Activated T-cell treated with anti-CD3 and anti-CD28 coated beads, Interleukin-2, amount 50 U/mL, for 4 hours (primary cell): Measurements from ENCODE around the gene MAMDC2. TPM values are rescaled to one million over a fixed set of nuclear protein-coding genes. Genes with fewer than 3 reads are reported as not detected.

Experiments
- ATAC-seq, 2 donors: fragments of 200-7000 bp; cut with Tn5 transposase; one replicate each; pipeline ENCODE4 v1.10.0; 2021
- DNase-seq: peaks from one replicate; pipeline ENCODE4 v3.0.0-alpha.2; 2020
- H3K27me3 Mint-ChIP-seq: one replicate; pipeline ENCODE4 v1.8.0; 2021; ENCODE audit warnings: low read depth, mixed read lengths
- H3K36me3 Mint-ChIP-seq: one replicate; pipeline ENCODE4 v1.8.0; 2022; ENCODE audit warnings: mixed read lengths; ENCODE audit not compliant: insufficient read depth
- H3K4me1 Mint-ChIP-seq: one replicate; pipeline ENCODE4 v1.8.0; 2021; ENCODE audit warnings: low read depth, mixed read lengths
- H3K4me3 Mint-ChIP-seq: one replicate; pipeline ENCODE4 v1.8.0; 2021; ENCODE audit warnings: mild to moderate bottlenecking, moderate library complexity, mixed read lengths
- H3K9me3 Mint-ChIP-seq: one replicate; pipeline ENCODE4 v1.8.0; 2021; ENCODE audit warnings: mixed read lengths
- total RNA-seq, 3 donors: library from RNA; stranded (reverse); gene quantifications; one replicate each; pipeline ENCODE4 v1.2.1, GENCODE V29; 2021

MAMDC2 gene
- total RNA-seq, 3 donors from 2014 or later, result not detected

- H3K4me3 Mint-ChIP-seq, result no peak overlapping the region
- no peak for DNase-seq
- no peaks in the 10 kb centered on the region for H3K36me3 Mint-ChIP-seq
- H3K27me3 Mint-ChIP-seq, result no peaks in the 10 kb centered on the region
- H3K9me3 Mint-ChIP-seq, result no peaks in the 10 kb centered on the region
- no peaks in the 10 kb centered on the region for H3K4me1 Mint-ChIP-seq
- no peak for ATAC-seq
Measured at GRCh38 chr9:70134360-70134759, 90.7 kb downstream of the MAMDC2 start.

DNA sequence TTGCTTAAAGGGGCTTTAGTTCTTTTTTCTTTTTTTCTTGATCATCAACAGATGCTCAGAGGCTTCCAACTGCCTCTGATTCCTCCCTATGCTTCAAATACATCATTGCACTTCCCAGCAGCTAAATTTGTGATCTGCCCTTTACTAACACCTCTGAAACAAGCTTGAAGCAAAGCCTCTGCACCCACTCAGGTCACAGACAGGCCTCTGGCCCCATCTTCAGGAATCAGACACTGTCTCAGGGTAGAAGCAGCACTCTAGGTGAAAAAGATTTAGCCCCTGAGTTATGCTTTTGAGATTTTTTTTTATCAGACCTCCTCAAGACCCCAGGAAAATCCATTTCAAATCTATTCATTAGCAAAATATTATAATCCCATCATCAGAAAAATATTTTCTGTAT is 91.5 kb downstream of the MAMDC2 start:
- ATAC-seq (no peak), DNase-seq (no peak)
- H3K4me3 Mint-ChIP-seq, result no peak overlapping the region
- no peaks in the 10 kb centered on the region for H3K27me3 Mint-ChIP-seq
- H3K36me3 Mint-ChIP-seq, result no peaks in the 10 kb centered on the region
- no peaks in the 10 kb centered on the region for H3K4me1 Mint-ChIP-seq
- H3K9me3 Mint-ChIP-seq, result no peaks in the 10 kb centered on the region

DNA sequence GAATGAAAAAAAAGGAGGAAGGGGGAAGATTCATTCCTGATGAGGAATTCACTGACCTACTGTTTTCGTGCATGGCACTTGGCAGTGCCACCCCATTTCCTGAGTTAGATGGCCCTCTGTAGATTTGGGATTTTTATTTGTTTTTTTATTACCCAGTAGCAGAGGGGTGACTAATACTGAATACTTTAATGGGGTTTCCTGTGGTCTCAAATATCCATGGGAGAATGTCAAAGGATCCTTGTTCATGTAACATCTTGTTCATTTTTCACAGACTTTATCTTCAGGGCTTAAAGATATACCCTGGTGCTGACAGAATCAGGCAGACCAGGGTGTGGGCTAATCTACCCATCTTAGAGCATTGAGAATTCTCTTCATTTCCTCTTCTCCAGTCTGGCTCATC is 93.0 kb downstream of the MAMDC2 start:
- H3K27me3 Mint-ChIP-seq, result no peaks in the 10 kb centered on the region
- H3K36me3 Mint-ChIP-seq, result no peaks in the 10 kb centered on the region
- H3K4me3 Mint-ChIP-seq, result no peak overlapping the region
- no peaks in the 10 kb centered on the region for H3K9me3 Mint-ChIP-seq
- ATAC-seq (no peak), DNase-seq (no peak)
- no peaks in the 10 kb centered on the region for H3K4me1 Mint-ChIP-seq

DNA sequence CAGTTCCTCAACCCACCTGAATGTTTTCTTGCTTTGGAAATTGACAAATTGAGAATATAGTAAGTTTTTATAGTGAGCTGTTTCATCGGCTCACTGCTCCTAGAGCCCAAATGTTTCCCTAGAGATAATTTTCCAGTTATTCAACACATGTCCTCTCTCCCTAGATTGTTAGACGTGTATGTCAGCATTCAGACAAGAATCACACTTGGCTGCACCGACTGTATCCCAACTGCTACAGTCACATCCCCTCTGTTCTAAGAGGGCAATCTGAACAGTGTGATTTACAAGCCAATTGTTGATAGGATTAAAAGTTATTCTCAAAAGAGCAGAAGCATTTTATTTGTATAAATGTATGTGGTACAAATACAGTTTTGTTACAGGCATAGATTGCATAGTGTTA is 93.9 kb downstream of the MAMDC2 start:
- Mint-ChIP-seq H3K9me3 (no peaks in the 10 kb centered on the region), H3K36me3 (no peaks in the 10 kb centered on the region), H3K27me3 (no peaks in the 10 kb centered on the region), H3K4me3 (no peak overlapping the region), H3K4me1 (no peaks in the 10 kb centered on the region)
- DNase-seq (no peak), ATAC-seq (no peak)

GRCh38 chr9:70142101-70142500 is 98.5 kb downstream of the MAMDC2 start:
- ATAC-seq, result no peak

DNA sequence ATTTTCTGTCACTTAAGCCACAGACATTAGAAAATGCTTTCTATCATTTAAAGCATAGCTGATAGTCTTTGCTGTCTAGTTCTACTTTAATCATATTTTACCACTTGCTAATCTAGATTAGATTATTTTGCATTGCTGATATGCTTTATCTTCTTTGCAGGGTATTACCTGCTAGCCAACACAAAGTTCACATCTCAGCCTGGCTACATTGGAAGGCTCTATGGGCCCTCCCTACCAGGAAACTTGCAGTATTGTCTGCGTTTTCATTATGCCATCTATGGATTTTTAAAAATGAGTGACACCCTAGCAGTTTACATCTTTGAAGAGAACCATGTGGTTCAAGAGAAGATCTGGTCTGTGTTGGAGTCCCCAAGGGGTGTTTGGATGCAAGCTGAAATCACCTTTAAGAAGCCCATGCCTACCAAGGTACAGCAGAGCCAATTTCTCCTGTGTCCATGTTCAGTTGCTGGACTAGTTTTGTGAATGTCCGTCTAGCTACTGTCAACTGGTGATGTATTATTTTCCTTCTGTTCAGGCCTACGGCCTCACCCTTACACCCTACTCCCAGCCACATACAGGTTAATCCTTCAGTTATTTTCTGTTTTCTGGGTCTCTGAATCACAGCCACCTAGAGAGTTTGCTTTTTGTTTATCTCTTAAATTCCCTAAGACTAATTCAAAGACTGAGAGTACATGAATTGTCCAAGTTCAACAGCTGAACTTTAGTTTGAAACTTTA is 99.9 kb downstream of the MAMDC2 start:
- H3K27me3 Mint-ChIP-seq, result peaks cover 2% of the 10 kb centered on the region
- H3K4me1 Mint-ChIP-seq, result no peaks in the 10 kb centered on the region
- ATAC-seq (no peak), DNase-seq (no peak)
- no peak overlapping the region for H3K4me3 Mint-ChIP-seq
- no peaks in the 10 kb centered on the region for H3K9me3 Mint-ChIP-seq
- H3K36me3 Mint-ChIP-seq, result no peaks in the 10 kb centered on the region

More at GRCh38 chr9:70142101-70142500, 98.5 kb downstream of the MAMDC2 start:
- no peak overlapping the region for H3K4me3 Mint-ChIP-seq
- no peaks in the 10 kb centered on the region for H3K9me3 Mint-ChIP-seq
- DNase-seq, result no peak
- no peaks in the 10 kb centered on the region for H3K4me1 Mint-ChIP-seq
- H3K27me3 Mint-ChIP-seq, result peaks cover 2% of the 10 kb centered on the region
- H3K36me3 Mint-ChIP-seq, result no peaks in the 10 kb centered on the region

DNA sequence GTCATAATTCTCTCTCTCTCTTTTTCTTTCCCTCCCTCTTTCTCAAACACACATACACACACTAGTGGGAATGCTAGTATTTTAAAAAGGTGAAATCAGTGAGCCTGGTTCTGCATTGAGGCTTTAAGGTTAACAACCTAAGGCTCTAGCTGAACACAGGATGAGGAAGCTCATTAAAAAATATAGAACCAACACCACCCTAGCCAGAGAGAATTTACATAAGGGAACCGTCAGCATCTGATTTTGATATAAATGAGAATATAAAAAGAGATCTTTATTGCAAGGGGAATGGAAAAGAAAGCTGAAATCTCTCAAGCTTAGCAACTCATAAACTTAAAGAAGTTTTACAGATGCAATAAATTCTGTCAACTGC is 100.5 kb downstream of the MAMDC2 start:
- Mint-ChIP-seq H3K9me3 (no peaks in the 10 kb centered on the region), H3K36me3 (no peaks in the 10 kb centered on the region), H3K4me3 (no peak overlapping the region), H3K4me1 (no peaks in the 10 kb centered on the region), H3K27me3 (peaks cover 2% of the 10 kb centered on the region)
- DNase-seq, result no peak
- no peak for ATAC-seq

- ATAC-seq (no peak), DNase-seq (no peak)
- no peaks in the 10 kb centered on the region for H3K9me3 Mint-ChIP-seq
- no peak overlapping the region for H3K4me3 Mint-ChIP-seq
- H3K36me3 Mint-ChIP-seq, result no peaks in the 10 kb centered on the region
- no peaks in the 10 kb centered on the region for H3K4me1 Mint-ChIP-seq
- H3K27me3 Mint-ChIP-seq, result peaks cover 2% of the 10 kb centered on the region
Measured at GRCh38 chr9:70145981-70146380, 102.3 kb downstream of the MAMDC2 start.

- no peak overlapping the region for H3K4me3 Mint-ChIP-seq
- no peaks in the 10 kb centered on the region for H3K36me3 Mint-ChIP-seq
- H3K9me3 Mint-ChIP-seq, result no peaks in the 10 kb centered on the region
- H3K4me1 Mint-ChIP-seq, result no peaks in the 10 kb centered on the region
- DNase-seq (no peak), ATAC-seq (no peak)
- H3K27me3 Mint-ChIP-seq, result peaks cover 2% of the 10 kb centered on the region
Measured at GRCh38 chr9:70147196-70147595, 103.5 kb downstream of the MAMDC2 start.

DNA sequence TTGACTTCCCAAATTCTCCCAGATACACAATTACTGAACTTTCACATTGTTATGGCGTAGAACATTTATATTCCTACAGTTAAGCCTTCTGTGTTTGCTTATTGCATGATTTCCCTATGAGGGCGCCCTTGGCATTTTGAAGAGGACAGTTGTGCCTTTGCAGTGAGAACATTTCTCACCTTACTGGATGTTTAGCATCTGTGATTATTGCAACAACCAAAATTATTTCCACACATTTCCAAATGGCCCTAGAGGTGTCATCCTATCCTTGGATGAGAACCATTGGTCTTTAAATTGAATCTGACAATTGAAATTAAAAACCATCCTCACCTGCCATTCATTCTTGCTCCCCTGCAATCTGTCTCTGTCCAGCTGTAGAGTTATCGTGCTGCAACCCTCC is 104.0 kb downstream of the MAMDC2 start:
- ATAC-seq (no peak), DNase-seq (no peak)
- no peaks in the 10 kb centered on the region for H3K9me3 Mint-ChIP-seq
- H3K4me1 Mint-ChIP-seq, result no peaks in the 10 kb centered on the region
- H3K27me3 Mint-ChIP-seq, result peaks cover 2% of the 10 kb centered on the region
- H3K36me3 Mint-ChIP-seq, result no peaks in the 10 kb centered on the region
- H3K4me3 Mint-ChIP-seq, result no peak overlapping the region

DNA sequence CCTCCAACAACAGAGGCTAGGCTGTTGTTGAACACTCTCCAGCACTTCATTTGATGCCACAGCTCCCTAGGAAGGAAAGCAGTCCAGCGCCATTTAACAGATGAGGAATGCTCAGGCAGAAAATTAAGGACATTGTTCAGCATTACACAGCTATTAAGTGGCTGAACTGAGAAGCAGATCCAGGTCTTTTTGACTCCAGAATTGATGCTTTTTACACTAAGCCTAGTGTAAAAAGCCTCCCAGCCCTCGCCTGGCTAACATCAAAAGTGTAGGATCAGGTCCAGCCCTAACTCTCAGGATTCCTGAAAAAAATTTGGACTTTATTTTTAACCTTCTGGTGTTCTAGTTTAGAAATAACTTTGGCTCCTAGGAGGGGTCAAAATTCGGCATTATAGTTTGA is 108.7 kb downstream of the MAMDC2 start:
- no peaks in the 10 kb centered on the region for H3K36me3 Mint-ChIP-seq
- H3K4me3 Mint-ChIP-seq, result no peak overlapping the region
- DNase-seq, result no peak
- H3K27me3 Mint-ChIP-seq, result peaks cover 15% of the 10 kb centered on the region
- no peaks in the 10 kb centered on the region for H3K9me3 Mint-ChIP-seq
- no peaks in the 10 kb centered on the region for H3K4me1 Mint-ChIP-seq
- no peak for ATAC-seq

DNA sequence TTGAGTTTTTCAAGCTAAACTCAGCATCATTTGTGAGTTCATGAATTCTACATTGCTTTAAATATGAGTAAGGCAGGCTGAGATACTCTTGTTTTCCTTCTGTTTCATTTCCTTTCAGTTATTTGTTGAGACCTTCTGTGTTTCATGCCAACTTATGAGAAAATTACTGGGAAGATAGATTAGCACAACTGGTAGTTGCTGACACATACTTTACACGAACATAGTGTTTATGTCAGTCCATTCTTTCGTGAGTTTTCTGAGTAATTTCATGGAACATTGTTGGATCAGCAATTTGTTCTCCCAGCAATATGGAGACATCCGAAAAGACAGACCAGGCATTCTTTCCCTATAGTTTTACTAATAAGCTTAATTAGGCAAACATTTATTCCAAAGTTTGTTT is 113.1 kb downstream of the MAMDC2 start:
- peaks cover 17% of the 10 kb centered on the region for H3K27me3 Mint-ChIP-seq
- no peaks in the 10 kb centered on the region for H3K4me1 Mint-ChIP-seq

GRCh38 chr9:70159630-70160029 is 116.0 kb downstream of the MAMDC2 start:
- H3K4me3 Mint-ChIP-seq, result no peak overlapping the region
- H3K9me3 Mint-ChIP-seq, result no peaks in the 10 kb centered on the region
- no peak for DNase-seq
- H3K36me3 Mint-ChIP-seq, result no peaks in the 10 kb centered on the region
- no peak for ATAC-seq
- peaks cover 16% of the 10 kb centered on the region for H3K27me3 Mint-ChIP-seq
- H3K4me1 Mint-ChIP-seq, result no peaks in the 10 kb centered on the region

More for the DNA sequence above, 113.1 kb downstream of the MAMDC2 start:
- Mint-ChIP-seq H3K9me3 (no peaks in the 10 kb centered on the region), H3K36me3 (no peaks in the 10 kb centered on the region), H3K4me3 (no peak overlapping the region)
- ATAC-seq, result no peak
- DNase-seq, result no peak

DNA sequence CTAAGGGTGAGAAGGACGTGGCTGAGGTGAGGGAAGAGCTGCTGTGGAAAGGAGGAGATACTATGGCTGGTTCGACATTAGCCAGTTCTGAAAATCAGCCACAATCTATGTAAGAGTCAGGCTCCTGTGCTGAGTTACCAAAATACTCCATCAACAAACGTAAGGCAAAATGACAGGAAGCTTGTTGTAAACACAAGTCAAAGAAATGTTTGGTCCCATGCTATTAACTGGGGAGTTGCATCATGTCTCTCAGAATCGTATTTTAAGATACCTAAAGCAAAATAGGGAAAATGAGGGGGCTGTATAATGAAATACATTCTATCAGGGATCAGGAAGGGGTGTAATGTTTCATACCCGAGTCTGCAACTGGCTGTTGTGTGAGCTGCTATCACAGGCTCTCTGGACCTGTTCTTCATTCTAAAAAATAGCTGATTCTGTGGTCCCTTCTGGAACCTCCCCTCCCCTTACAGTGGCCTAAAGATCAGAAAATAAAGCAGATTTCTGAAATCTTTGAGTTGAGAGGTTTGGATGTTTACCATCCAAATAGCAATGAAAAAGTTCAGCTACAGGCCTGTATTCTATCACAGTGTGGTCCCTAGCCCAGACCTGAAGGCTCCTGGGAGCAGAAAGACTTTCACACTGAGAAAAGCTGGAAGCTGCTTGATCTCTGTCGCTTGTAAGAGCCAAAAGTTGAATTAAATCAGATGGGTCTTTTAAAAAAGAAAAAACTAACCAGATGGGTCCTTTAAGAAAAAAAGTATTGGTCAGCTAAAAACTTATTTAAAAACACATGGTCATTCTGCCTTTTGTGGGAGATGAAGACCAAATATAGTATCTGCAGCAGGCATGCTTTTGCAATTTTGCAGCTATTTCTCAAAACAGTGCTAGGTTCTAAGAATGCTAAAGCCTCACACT is 117.3 kb downstream of the MAMDC2 start:
- Mint-ChIP-seq H3K4me3 (no peak overlapping the region), H3K36me3 (no peaks in the 10 kb centered on the region), H3K4me1 (no peaks in the 10 kb centered on the region), H3K27me3 (peaks cover 8% of the 10 kb centered on the region), H3K9me3 (no peaks in the 10 kb centered on the region)
- DNase-seq (no peak), ATAC-seq (no peak)
